Gastroesophageal sphincter (tissue), 4 donors: ENCODE results near the gene CDAN1. TPM values are rescaled to one million over a fixed set of nuclear protein-coding genes. Genes with fewer than 3 reads are reported as not detected.

ENCODE experiments used
- ATAC-seq: fragments of 150-250 bp; one replicate; pipeline ENCODE4 v1.9.1; 2016; ENCODE audit warnings: mild to moderate bottlenecking, moderate library complexity
- H3K27ac ChIP-seq, 4 donors: fragments of 200-600 bp; sonication (generic) in 3 of 4; 1 replicate in 3 of 4; 2 replicates in 1 of 4; pipeline ENCODE4 v1.5.1; 2016 to 2019
- H3K27me3 ChIP-seq: fragments of 200-600 bp; sonication (generic); one replicate; pipeline ENCODE4 v1.5.1; 2019
- H3K36me3 ChIP-seq, 2 donors: fragments of 200-600 bp; sonication (generic); one replicate each; pipeline ENCODE4 v1.5.1; 2019; ENCODE audit warnings: control low read depth in 1 of 2
- H3K4me1 ChIP-seq, 3 donors: fragments of 200-600 bp; sonication (generic); 1 replicate in 2 of 3; 2 replicates in 1 of 3; pipeline ENCODE4 v1.5.1; 2016 to 2019; ENCODE audit warnings: control low read depth in 2 of 3
- H3K4me3 ChIP-seq, 2 donors: fragments of 200-600 bp; sonication (generic); one replicate each; pipeline ENCODE4 v1.5.1; 2019; ENCODE audit warnings: mild to moderate bottlenecking in 1 of 2, moderate library complexity in 1 of 2
- H3K9me3 ChIP-seq, 3 donors: fragments of 200-600 bp; sonication (generic); one replicate each; pipeline ENCODE4 v1.5.1; 2017 to 2019; ENCODE audit warnings: control low read depth in 2 of 3
- EP300 ChIP-seq: sonication (generic); formaldehyde crosslinking; IDR thresholded peaks from one replicate; pipeline ENCODE4 v1.6.1; 2017; ENCODE audit warnings: antibody characterized with exemption, mild to moderate bottlenecking
- POLR2A ChIP-seq, 2 donors: fragments of 450-650 bp; IDR thresholded peaks; one replicate each; pipeline ENCODE4 v1.6.1; 2017; ENCODE audit warnings: antibody characterized with exemption in 2 of 2, mild to moderate bottlenecking in 2 of 2, moderate library complexity in 1 of 2
- POLR2AphosphoS5 ChIP-seq: sonication (generic); formaldehyde crosslinking; IDR thresholded peaks from one replicate; pipeline ENCODE4 v1.6.1; 2017; ENCODE audit warnings: antibody characterized with exemption
- WGBS, 2 donors: methylation state at CpG; one replicate each; pipeline ENCODE4 v1.1.5; 2018; ENCODE audit warnings: low coverage in 1 of 2; 5-methylcytosine and 5-hydroxymethylcytosine counted together
- total RNA-seq, 4 donors: library from RNA; depleted of rRNA; stranded (reverse); fragments of >200 nt; gene quantifications; one replicate each; pipeline ENCODE4 v1.1.0, GENCODE V29; 2016
- TF ChIP-seq, protein P1 (sequence below), 4 experiments: fragments of 200-600 bp in 2 of 4; fragments of 450-650 bp in 2 of 4; sonication (generic) in 1 of 4; IDR thresholded peaks; one replicate each; pipeline ENCODE4 v1.5.1; 2017 to 2019; ENCODE audit warnings: antibody characterized with exemption in 4 of 4, mild to moderate bottlenecking in 2 of 4, moderate library complexity in 2 of 4

The CDAN1 gene
- total RNA-seq, 4 donors from 2014 or later = 6.5 to 15.7 (median 12.1) TPM

DNA sequence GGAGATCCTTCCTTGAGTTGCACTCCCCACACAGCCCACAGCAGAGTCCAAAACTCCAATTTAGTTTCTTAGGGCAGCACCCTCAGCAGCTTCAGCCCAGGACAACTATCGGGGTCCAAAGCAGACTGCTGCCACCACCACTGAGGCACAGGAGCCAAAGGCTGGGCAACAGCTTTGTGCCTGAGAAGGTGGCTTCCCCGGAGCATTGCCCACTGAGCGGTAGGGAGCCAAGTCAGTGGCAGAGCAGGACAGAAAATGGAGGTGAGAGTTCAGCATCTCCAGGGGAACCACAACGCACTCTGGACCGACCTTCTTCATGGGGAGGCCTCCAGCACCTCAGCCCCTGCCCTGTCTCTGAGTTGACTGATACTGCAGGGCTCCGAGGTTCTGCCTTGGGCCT, 43.4 kb downstream of the CDAN1 start:
- WGBS, 2 donors = no CpG with 5 or more reads among the region's 6 CpGs
- ATAC-seq = no peak
- no peak overlapping the region for H3K4me3 ChIP-seq
- H3K27me3 ChIP-seq = no peaks in the 10 kb centered on the region
- peaks cover 0 to 6% (median 0%) of the 10 kb centered on the region in 3 donors for H3K4me1 ChIP-seq
- no peak overlapping the region for H3K27ac ChIP-seq
- TF ChIP-seq POLR2AphosphoS5 (no peak), POLR2A (IDR thresholded peaks at IDR 0.05) (no peak), EP300 (no peak)
- TF ChIP-seq, protein P1, sequence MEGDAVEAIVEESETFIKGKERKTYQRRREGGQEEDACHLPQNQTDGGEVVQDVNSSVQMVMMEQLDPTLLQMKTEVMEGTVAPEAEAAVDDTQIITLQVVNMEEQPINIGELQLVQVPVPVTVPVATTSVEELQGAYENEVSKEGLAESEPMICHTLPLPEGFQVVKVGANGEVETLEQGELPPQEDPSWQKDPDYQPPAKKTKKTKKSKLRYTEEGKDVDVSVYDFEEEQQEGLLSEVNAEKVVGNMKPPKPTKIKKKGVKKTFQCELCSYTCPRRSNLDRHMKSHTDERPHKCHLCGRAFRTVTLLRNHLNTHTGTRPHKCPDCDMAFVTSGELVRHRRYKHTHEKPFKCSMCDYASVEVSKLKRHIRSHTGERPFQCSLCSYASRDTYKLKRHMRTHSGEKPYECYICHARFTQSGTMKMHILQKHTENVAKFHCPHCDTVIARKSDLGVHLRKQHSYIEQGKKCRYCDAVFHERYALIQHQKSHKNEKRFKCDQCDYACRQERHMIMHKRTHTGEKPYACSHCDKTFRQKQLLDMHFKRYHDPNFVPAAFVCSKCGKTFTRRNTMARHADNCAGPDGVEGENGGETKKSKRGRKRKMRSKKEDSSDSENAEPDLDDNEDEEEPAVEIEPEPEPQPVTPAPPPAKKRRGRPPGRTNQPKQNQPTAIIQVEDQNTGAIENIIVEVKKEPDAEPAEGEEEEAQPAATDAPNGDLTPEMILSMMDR (IDR thresholded peaks at IDR 0.05) = no peak
- peaks cover 0 to 100% of the 10 kb centered on the region in 2 donors for H3K36me3 ChIP-seq
- H3K9me3 ChIP-seq = no peaks in the 10 kb centered on the region

DNA sequence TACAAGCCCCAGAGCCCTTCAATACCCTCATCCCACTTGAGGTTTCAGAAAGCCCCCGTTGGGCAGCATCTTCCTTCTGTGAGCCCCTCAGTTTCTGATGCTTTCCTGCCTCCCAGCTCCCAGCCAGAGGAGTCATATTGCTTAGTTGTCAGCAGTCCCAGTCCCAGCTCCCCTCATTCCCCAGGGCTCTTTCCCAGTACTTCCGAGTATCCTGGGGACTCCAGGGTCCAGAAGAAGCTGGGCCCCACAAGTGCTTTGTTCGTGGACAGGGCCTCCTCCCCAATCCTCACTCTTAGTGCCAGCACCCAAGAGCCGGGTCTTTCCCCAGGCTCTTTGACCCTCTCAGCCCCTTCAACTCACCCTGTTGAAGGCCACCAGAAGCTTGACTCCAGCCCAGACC, 43.9 kb downstream of the CDAN1 start:
- TF ChIP-seq POLR2A (IDR thresholded peaks at IDR 0.05) (no peak), POLR2AphosphoS5 (no peak), EP300 (no peak)
- TF ChIP-seq, protein P1 (IDR thresholded peaks at IDR 0.05) = no peak
- H3K4me1 ChIP-seq = peaks cover 0 to 6% (median 0%) of the 10 kb centered on the region in 3 donors
- 100% methylated on average over 1 of the region's 4 CpGs for WGBS, 2 donors
- H3K27ac ChIP-seq = no peak overlapping the region
- H3K9me3 ChIP-seq = no peaks in the 10 kb centered on the region
- H3K27me3 ChIP-seq = no peaks in the 10 kb centered on the region
- ATAC-seq = no peak
- H3K36me3 ChIP-seq = peaks cover 0 to 100% of the 10 kb centered on the region in 2 donors
- no peak overlapping the region for H3K4me3 ChIP-seq

DNA sequence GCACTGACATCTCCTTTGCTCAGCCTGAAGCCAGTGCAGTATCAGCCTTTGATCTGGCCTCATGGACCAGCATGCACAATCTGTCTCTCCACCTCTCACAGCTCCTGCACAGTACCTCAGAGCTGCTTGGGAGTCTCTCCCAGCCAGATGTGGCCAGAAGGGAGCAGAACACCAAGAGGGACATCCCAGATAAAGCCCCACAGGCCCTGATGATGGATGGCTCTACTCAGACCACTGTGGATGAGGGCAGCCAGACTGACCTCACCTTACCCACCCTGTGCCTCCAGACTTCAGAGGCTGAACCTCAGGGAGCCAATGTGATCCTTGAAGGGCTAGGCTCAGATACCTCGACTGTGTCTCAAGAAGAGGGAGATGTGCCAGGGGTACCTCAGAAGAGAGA, 44.4 kb downstream of the CDAN1 start:
- Histone ChIP-seq H3K4me3 (no peak overlapping the region), H3K27me3 (no peaks in the 10 kb centered on the region), H3K36me3 (peaks cover 0 to 100% of the 10 kb centered on the region in 2 donors), H3K4me1 (peaks cover 0 to 6% (median 0%) of the 10 kb centered on the region in 3 donors), H3K9me3 (no peaks in the 10 kb centered on the region), H3K27ac (no peak overlapping the region)
- TF ChIP-seq POLR2AphosphoS5 (no peak), POLR2A (IDR thresholded peaks at IDR 0.05) (no peak), EP300 (no peak)
- TF ChIP-seq, protein P1 (IDR thresholded peaks at IDR 0.05) = no peak
- WGBS, 2 donors = no CpG with 5 or more reads among the region's 1 CpG
- no peak for ATAC-seq

DNA sequence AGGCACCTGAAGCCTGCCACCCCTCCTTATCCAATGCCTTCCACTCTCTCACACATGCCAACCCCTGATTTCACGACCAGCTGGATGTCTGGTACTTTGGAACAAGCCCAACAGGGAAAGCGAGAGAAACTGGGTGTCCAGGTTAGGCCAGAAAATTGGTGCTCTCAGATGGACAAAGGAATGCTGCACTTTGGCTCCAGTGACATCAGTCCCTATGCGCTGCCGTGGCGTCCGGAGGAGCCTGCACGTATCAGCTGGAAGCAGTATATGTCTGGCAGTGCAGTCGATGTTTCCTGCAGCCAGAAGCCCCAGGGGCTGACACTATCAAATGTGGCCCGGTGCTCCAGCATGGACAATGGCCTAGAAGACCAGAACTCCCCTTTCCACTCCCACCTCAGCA, 45.2 kb downstream of the CDAN1 start:
- 53 to 96% methylated on average over 3 of the region's 9 CpGs for WGBS, 2 donors
- no peak overlapping the region for H3K27ac ChIP-seq
- H3K27me3 ChIP-seq = no peaks in the 10 kb centered on the region
- H3K36me3 ChIP-seq = peaks cover 0 to 100% of the 10 kb centered on the region in 2 donors
- H3K4me3 ChIP-seq = no peak overlapping the region
- no peak for TF ChIP-seq POLR2AphosphoS5
- TF ChIP-seq, protein P1 (IDR thresholded peaks at IDR 0.05) = no peak
- no peak for TF ChIP-seq EP300
- TF ChIP-seq POLR2A (IDR thresholded peaks at IDR 0.05) = no peak
- H3K4me1 ChIP-seq = peaks cover 0 to 6% (median 0%) of the 10 kb centered on the region in 3 donors
- H3K9me3 ChIP-seq = no peaks in the 10 kb centered on the region
- no peak for ATAC-seq

DNA sequence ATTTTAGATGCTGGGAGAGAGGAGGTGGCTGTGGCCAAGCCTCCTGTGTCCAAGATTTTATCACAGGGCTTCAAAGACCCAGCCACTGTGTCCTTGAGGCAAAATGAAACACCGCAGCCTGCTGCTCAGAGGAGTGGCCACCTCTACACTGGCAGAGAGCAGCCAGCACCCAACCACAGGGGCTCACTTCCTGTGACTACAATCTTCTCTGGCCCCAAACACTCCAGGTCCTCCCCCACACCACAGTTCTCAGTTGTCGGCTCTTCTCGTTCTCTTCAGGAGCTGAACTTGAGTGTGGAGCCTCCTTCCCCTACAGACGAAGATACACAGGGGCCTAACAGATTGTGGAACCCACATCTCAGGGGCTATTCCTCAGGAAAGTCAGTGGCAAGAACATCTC, 45.6 kb downstream of the CDAN1 start:
- peaks cover 0 to 6% (median 0%) of the 10 kb centered on the region in 3 donors for H3K4me1 ChIP-seq
- no peak for ATAC-seq
- no peak overlapping the region for H3K27ac ChIP-seq
- no peak for TF ChIP-seq POLR2AphosphoS5
- no peak for TF ChIP-seq POLR2A (IDR thresholded peaks at IDR 0.05)
- TF ChIP-seq, protein P1 (IDR thresholded peaks at IDR 0.05) = no peak
- TF ChIP-seq EP300 = no peak
- 67% methylated on average over 3 of the region's 4 CpGs; no CpG with 5 or more reads in 1 of the 2 donors for WGBS, 2 donors
- no peaks in the 10 kb centered on the region for H3K9me3 ChIP-seq
- peaks cover 0 to 100% of the 10 kb centered on the region in 2 donors for H3K36me3 ChIP-seq
- no peak overlapping the region for H3K4me3 ChIP-seq
- no peaks in the 10 kb centered on the region for H3K27me3 ChIP-seq
